CD14-positive monocyte (primary cell): Measurements from ENCODE around the gene GPR25. TPM values are rescaled to one million over a fixed set of nuclear protein-coding genes. Genes with fewer than 3 reads are reported as not detected.

Experiments
- DNase-seq, 3 donors: peaks; one replicate each; pipeline ENCODE4 v3.0.0-alpha.2; 2011 to 2022
- H2AFZ ChIP-seq: 2 replicates; pipeline ENCODE4 v1.6.0; 2012; ENCODE audit warnings: mild to moderate bottlenecking, low read depth, low read length, inconsistent platforms; ENCODE audit not compliant: insufficient read depth, poor library complexity, severe bottlenecking
- H3K27ac ChIP-seq, 2 donors: 1 replicate in 1 of 2; 2 replicates in 1 of 2; pipeline ENCODE4 v1.5.1; 2012 to 2013; ENCODE audit warnings: low read length in 2 of 2, control low read depth in 1 of 2, inconsistent platforms in 1 of 2, low read depth in 1 of 2, mild to moderate bottlenecking in 1 of 2
- H3K27me3 ChIP-seq, 2 donors: one replicate each; pipeline versions ENCODE4 v1.6.0 to v1.6.1; 2011 to 2013; ENCODE audit warnings: low read length in 2 of 2; ENCODE audit not compliant: control insufficient read depth in 2 of 2, insufficient read depth in 2 of 2
- H3K36me3 ChIP-seq, 2 donors: replicated peaks in 1 of 2; 1 replicate in 1 of 2; 2 replicates in 1 of 2; pipeline versions ENCODE4 v1.5.1 to v1.6.1; 2012 to 2013; ENCODE audit warnings: low read length in 2 of 2, control low read depth in 1 of 2, inconsistent platforms in 1 of 2, mild to moderate bottlenecking in 1 of 2; ENCODE audit not compliant: insufficient read depth in 2 of 2, control insufficient read depth in 1 of 2
- H3K4me1 ChIP-seq, 2 donors: 1 replicate in 1 of 2; 2 replicates in 1 of 2; pipeline versions ENCODE4 v1.5.1 to v1.6.1; 2012 to 2013; ENCODE audit warnings: low read length in 2 of 2, control low read depth in 1 of 2, inconsistent platforms in 1 of 2, mild to moderate bottlenecking in 1 of 2, moderate library complexity in 1 of 2; ENCODE audit not compliant: insufficient read depth in 2 of 2, control insufficient read depth in 1 of 2
- H3K4me2 ChIP-seq: replicated peaks from 2 replicates; pipeline ENCODE3; 2012; ENCODE audit warnings: low read length, moderate library complexity, mild to moderate bottlenecking; ENCODE audit not compliant: poor library complexity, severe bottlenecking; ENCODE audit errors: extremely low read depth
- H3K4me3 ChIP-seq, 3 experiments: fragments of 200-600 bp in 1 of 3; sonication (generic) in 1 of 3; replicated peaks in 1 of 3; 1 replicate in 2 of 3; 2 replicates in 1 of 3; pipeline ENCODE4 v1.5.1; 2011 to 2013; ENCODE audit warnings: low read length in 3 of 3, mild to moderate bottlenecking in 3 of 3, control low read depth in 2 of 3, low read depth in 2 of 3, inconsistent platforms in 1 of 3, moderate library complexity in 1 of 3
- H3K79me2 ChIP-seq: 2 replicates; pipeline ENCODE4 v1.6.0; 2012; ENCODE audit warnings: mild to moderate bottlenecking, control low read depth, inconsistent platforms, low read length, moderate library complexity; ENCODE audit not compliant: insufficient read depth
- H3K9ac ChIP-seq: 2 replicates; pipeline ENCODE4 v1.6.0; 2017; ENCODE audit warnings: low read length, mild to moderate bottlenecking; ENCODE audit not compliant: insufficient read depth, poor library complexity, severe bottlenecking
- H3K9me3 ChIP-seq, 2 donors: replicated peaks in 1 of 2; 1 replicate in 1 of 2; 2 replicates in 1 of 2; pipeline versions ENCODE4 v1.5.1 to v1.6.1; 2012 to 2013; ENCODE audit warnings: low read length in 2 of 2, control low read depth in 1 of 2; ENCODE audit not compliant: control insufficient read depth in 1 of 2, insufficient read depth in 1 of 2
- H4K20me1 ChIP-seq: 2 replicates; pipeline ENCODE4 v1.6.0; 2012; ENCODE audit warnings: mild to moderate bottlenecking, low read length, control low read depth, moderate library complexity; ENCODE audit not compliant: insufficient read depth
- H3K27ac Mint-ChIP-seq, 7 donors: one replicate each; pipeline ENCODE4 v1.8.0; 2020; ENCODE audit warnings: mild to moderate bottlenecking in 7 of 7, mixed read lengths in 7 of 7, moderate library complexity in 6 of 7, inconsistent platforms in 2 of 7
- H3K27me3 Mint-ChIP-seq, 3 donors: one replicate each; pipeline ENCODE4 v1.8.0; 2021 to 2022; ENCODE audit warnings: low read depth in 3 of 3, mild to moderate bottlenecking in 3 of 3, mixed read lengths in 3 of 3, moderate library complexity in 3 of 3, inconsistent platforms in 1 of 3
- H3K36me3 Mint-ChIP-seq, 2 donors: one replicate each; pipeline ENCODE4 v1.8.0; 2020; ENCODE audit warnings: mixed read lengths in 2 of 2, inconsistent platforms in 1 of 2, mild to moderate bottlenecking in 1 of 2
- H3K4me1 Mint-ChIP-seq: one replicate; pipeline ENCODE4 v1.8.0; 2020; ENCODE audit warnings: mild to moderate bottlenecking, mixed read lengths
- H3K4me3 Mint-ChIP-seq, 2 donors: one replicate each; pipeline ENCODE4 v1.8.0; 2020; ENCODE audit warnings: mild to moderate bottlenecking in 2 of 2, mixed read lengths in 2 of 2, moderate library complexity in 1 of 2
- H3K9me3 Mint-ChIP-seq, 7 donors: one replicate each; pipeline ENCODE4 v1.8.0; 2020 to 2022; ENCODE audit warnings: mixed read lengths in 7 of 7, mild to moderate bottlenecking in 6 of 7, moderate library complexity in 6 of 7, inconsistent platforms in 2 of 7
- WGBS: methylation state at CpG from one replicate; pipeline ENCODE4 v1.1.5; 2013; ENCODE audit warnings: missing lambda C conversion rate; ENCODE audit not compliant: insufficient coverage; 5-methylcytosine and 5-hydroxymethylcytosine counted together
- intact Hi-C, 2 donors: fragments of 100-400 bp; cut with micrococcal nuclease; formaldehyde crosslinking; loops; one replicate each; pipeline versions ENCODE4 v1.15.0 to v1.15.1; 2023
- polyA plus RNA-seq, 3 donors: library from polyadenylated mRNA; depleted of rRNA in 1 of 3; unstranded in 2 of 3; stranded (reverse) in 1 of 3; fragments of 300-500 nt in 2 of 3; fragments of >200 nt in 1 of 3; fragmentation: Illumina TruSeq in 2 of 3; gene quantifications; 1 replicate in 2 of 3; 2 replicates in 1 of 3; pipeline ENCODE4 v1.2.3, GENCODE V29; 2012 to 2021
- TF ChIP-seq, protein P1 (sequence below): fragments of 200-600 bp; IDR thresholded peaks from one replicate; pipeline ENCODE4 v1.8.0; 2022; ENCODE audit warnings: antibody characterized with exemption, mild to moderate bottlenecking

GPR25 gene
- polyA plus RNA-seq, 3 donors, result 0.13 TPM; not detected in 2

DNA sequence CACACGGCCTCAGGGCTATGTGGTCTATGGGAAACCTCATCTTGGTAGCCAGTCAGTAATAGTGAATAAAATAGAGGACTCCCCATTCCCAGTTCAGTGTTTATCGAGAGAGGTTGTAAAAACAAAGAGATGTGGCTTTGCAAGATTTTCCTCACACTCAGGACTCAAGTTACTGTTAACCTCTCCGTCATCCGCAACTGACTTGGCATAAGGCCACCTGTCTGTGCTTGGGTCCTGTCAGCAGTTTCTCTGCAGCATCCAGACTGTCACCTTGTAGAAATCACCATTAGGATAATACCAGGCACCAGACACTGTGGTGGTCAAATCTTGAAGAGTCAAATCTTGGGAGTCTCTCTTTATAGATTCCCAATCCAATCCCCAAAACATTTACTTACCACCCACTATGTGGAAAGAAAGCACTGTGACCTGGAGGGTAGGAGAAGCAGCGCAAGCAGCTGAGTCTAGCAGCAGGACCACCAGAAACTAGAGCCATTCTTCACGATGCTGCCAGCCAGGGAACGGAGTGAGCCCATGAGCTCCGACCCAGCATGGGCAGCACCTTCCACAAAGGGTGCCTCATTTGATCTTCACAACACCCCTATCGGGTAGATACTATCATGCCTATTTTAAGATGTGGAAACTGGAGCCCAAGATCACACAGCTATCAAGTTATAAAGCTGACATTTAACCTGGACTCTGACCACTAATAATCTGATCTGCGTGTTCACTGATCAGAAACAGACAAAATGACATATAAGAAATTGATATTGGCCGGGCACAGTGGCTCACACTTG lies 5.6 kb upstream of the GPR25 start:
- no peak overlapping the region for H3K27ac ChIP-seq
- no peaks in the 10 kb centered on the region for H3K4me1 ChIP-seq
- Mint-ChIP-seq H3K4me1 (peaks cover 23% of the 10 kb centered on the region), H3K27ac (no peak overlapping the region), H3K27me3 (peaks cover 7 to 10% (median 9%) of the 10 kb centered on the region in 3 donors), H3K4me3 (no peak overlapping the region), H3K9me3 (no peaks in the 10 kb centered on the region), H3K36me3 (no peaks in the 10 kb centered on the region)
- TF ChIP-seq, protein P1, sequence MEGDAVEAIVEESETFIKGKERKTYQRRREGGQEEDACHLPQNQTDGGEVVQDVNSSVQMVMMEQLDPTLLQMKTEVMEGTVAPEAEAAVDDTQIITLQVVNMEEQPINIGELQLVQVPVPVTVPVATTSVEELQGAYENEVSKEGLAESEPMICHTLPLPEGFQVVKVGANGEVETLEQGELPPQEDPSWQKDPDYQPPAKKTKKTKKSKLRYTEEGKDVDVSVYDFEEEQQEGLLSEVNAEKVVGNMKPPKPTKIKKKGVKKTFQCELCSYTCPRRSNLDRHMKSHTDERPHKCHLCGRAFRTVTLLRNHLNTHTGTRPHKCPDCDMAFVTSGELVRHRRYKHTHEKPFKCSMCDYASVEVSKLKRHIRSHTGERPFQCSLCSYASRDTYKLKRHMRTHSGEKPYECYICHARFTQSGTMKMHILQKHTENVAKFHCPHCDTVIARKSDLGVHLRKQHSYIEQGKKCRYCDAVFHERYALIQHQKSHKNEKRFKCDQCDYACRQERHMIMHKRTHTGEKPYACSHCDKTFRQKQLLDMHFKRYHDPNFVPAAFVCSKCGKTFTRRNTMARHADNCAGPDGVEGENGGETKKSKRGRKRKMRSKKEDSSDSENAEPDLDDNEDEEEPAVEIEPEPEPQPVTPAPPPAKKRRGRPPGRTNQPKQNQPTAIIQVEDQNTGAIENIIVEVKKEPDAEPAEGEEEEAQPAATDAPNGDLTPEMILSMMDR, result no peak
- intact Hi-C loops, result no loop called here
- no peak overlapping the region for H3K4me2 ChIP-seq
- H3K4me3 ChIP-seq, result no peak overlapping the region
- 100% methylated on average over 5 of the region's 11 CpGs for WGBS
- H3K9me3 ChIP-seq, result no peaks in the 10 kb centered on the region
- no peak overlapping the region for H3K9ac ChIP-seq
- no peaks in the 10 kb centered on the region for H3K36me3 ChIP-seq
- DNase-seq, result no peak
- no peak overlapping the region for H2AFZ ChIP-seq
- no peaks in the 10 kb centered on the region for H4K20me1 ChIP-seq
- no peaks in the 10 kb centered on the region for H3K79me2 ChIP-seq
- H3K27me3 ChIP-seq, result peaks cover 0 to 7% of the 10 kb centered on the region in 2 donors

DNA sequence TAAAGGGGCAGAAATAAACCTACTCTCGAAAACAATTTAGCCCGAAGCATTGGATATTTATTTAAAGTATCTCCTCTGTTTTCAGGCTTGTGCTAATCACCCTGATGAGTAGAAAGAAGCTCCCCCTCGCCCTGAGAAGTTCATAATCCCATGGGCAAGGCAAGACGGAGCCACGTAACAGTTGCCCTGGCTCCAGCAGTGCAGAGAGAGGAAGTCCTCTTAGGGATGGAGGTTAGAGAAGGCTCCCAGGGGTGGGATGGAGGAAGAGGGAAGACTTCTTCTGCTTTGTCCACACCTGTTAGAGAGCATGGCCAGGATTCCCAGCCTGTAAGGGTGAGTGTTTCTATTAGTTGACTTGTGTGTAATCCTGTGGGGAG lies 3.4 kb upstream of the GPR25 start:
- no peak overlapping the region for H3K4me2 ChIP-seq
- Mint-ChIP-seq H3K4me1 (peaks cover 28% of the 10 kb centered on the region), H3K9me3 (peaks cover 0 to 8% (median 4%) of the 10 kb centered on the region in 7 donors), H3K36me3 (peaks cover under 1 to 3% of the 10 kb centered on the region in 2 donors), H3K4me3 (no peak overlapping the region), H3K27ac (peak overlapping the region in 1 of 7 donors; percentile 51), H3K27me3 (peaks cover 24 to 29% (median 24%) of the 10 kb centered on the region in 3 donors)
- H3K4me3 ChIP-seq, result no peak overlapping the region
- H3K9ac ChIP-seq, result no peak overlapping the region
- H4K20me1 ChIP-seq, result no peaks in the 10 kb centered on the region
- H3K27ac ChIP-seq, result no peak overlapping the region
- no peaks in the 10 kb centered on the region for H3K36me3 ChIP-seq
- H3K4me1 ChIP-seq, result peaks cover 11 to 14% of the 10 kb centered on the region in 2 donors
- 68% methylated on average over 3 of the region's 5 CpGs for WGBS
- no peak for DNase-seq
- TF ChIP-seq, protein P1, result no peak
- no peak overlapping the region for H2AFZ ChIP-seq
- H3K9me3 ChIP-seq, result no peaks in the 10 kb centered on the region
- no peaks in the 10 kb centered on the region for H3K79me2 ChIP-seq
- intact Hi-C loops, result no loop called here
- peaks cover 7 to 26% of the 10 kb centered on the region in 2 donors for H3K27me3 ChIP-seq
